AG04450 (cell line): ENCODE data around the gene CELA2B. TPM values are rescaled to one million over a fixed set of nuclear protein-coding genes. Genes with fewer than 3 reads are reported as not detected.
"Not testable (repeated sequence)": the region's sequence is repeated elsewhere in the genome, so short reads cannot be mapped to it uniquely, and the experiment has no call there.

Source experiments
- CTCF ChIA-PET: fragments of 300-600, 350-600 bp; formaldehyde crosslinking; extraction: SDS; loops from one replicate; lab custom pipeline; 2022; ENCODE audit warnings: antibody characterized with exemption, inconsistent platforms; lab: Charles Lee
- POLR2A ChIA-PET: fragments of 350-600 bp; formaldehyde crosslinking; extraction: SDS; loops from one replicate; lab custom pipeline; 2021; ENCODE audit warnings: antibody characterized with exemption, inconsistent platforms; lab: Yijun Ruan, JAX
- DNase-seq: peaks from one replicate; pipeline ENCODE4 v3.0.0-alpha.2; 2011; ENCODE audit warnings: low read depth, low spot score
- H3K27ac ChIP-seq: one replicate; pipeline ENCODE4 v1.5.1; 2012; ENCODE audit warnings: low read depth, low read length, control low read depth
- H3K27me3 ChIP-seq: one replicate; pipeline ENCODE4 v1.6.0; 2012; ENCODE audit warnings: low read length; ENCODE audit not compliant: control insufficient read depth, insufficient read depth
- H3K4me3 ChIP-seq: 2 replicates; pipeline ENCODE4 v1.5.1; 2011; ENCODE audit warnings: mild to moderate bottlenecking, low read depth, low read length, control low read depth
- H3K9me3 ChIP-seq: 2 replicates; pipeline ENCODE4 v1.5.1; 2012; ENCODE audit warnings: low read length; ENCODE audit not compliant: control insufficient read depth, insufficient read depth
- CTCF ChIP-seq: IDR thresholded peaks from 2 replicates; pipeline ENCODE4 v1.5.1; 2011; ENCODE audit warnings: low read depth, low read length, control low read depth, inconsistent platforms
- polyA plus RNA-seq: library from polyadenylated mRNA; depleted of rRNA; stranded (reverse); fragments of >200 nt; gene quantifications from 2 replicates; pipeline ENCODE4 v1.2.3, GENCODE V29; 2011

Gene CELA2B
- polyA plus RNA-seq, 1 experiment = not detected

GRCh38 chr1:15513192-15513591 is 37.3 kb downstream of the CELA2B start:
- ChIA-PET CTCF (interaction anchor here (1.0 kb wide), 1 partner anchor 11 kb away, joined by 4 read pairs; no protein-coding TSS in a partner anchor), POLR2A (no interaction called here)
- Histone ChIP-seq H3K4me3 (no peak overlapping the region), H3K27ac (no peak overlapping the region), H3K27me3 (no peaks in the 10 kb centered on the region), H3K9me3 (no peaks in the 10 kb centered on the region)
- no peak for DNase-seq
- no peak for TF ChIP-seq CTCF

GRCh38 chr1:15513919-15514318 is 38.0 kb downstream of the CELA2B start:
- Histone ChIP-seq H3K9me3 (no peaks in the 10 kb centered on the region), H3K27me3 (no peaks in the 10 kb centered on the region), H3K27ac (no peak overlapping the region), H3K4me3 (no peak overlapping the region)
- ChIA-PET CTCF (interaction anchor here (1.0 to 1.5 kb wide), 3 partner anchors 12 to 190 kb away, joined by 3 to 7 read pairs (median 4); no protein-coding TSS in a partner anchor), POLR2A (no interaction called here)
- TF ChIP-seq CTCF = no peak
- DNase-seq = no peak

DNA sequence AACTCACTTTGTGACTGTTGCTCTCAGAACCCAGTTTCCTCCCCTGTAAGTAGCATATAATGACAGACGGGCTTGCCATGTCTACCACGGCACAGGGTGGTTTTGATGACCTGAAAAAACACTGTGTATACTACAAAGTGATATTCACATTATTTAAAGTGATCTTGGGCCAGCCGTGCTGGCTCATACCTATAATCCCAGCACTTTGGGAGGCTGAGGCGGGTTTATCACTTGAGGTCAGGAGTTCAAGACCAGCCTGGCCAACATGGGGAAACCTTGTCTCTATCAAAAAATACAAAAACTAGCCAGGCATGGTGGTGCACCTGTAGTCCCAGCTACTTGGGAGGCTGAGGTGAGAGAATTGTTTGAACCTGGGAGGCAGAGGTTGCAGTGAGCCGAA is 38.7 kb downstream of the CELA2B start:
- H3K4me3 ChIP-seq, POLR2A ChIA-PET, H3K27me3 ChIP-seq, DNase-seq, H3K9me3 ChIP-seq, H3K27ac ChIP-seq: not testable (repeated sequence)
- CTCF ChIA-PET = interaction anchor here (0.5 to 1.5 kb wide), 4 partner anchors 21 to 191 kb away, joined by 3 to 7 read pairs (median 4); no protein-coding TSS in a partner anchor

- DNase-seq = no peak
- Histone ChIP-seq H3K27ac (no peak overlapping the region), H3K27me3 (no peaks in the 10 kb centered on the region), H3K4me3 (no peak overlapping the region), H3K9me3 (no peaks in the 10 kb centered on the region)
- POLR2A ChIA-PET = no interaction called here
- TF ChIP-seq CTCF = no peak
- CTCF ChIA-PET = interaction anchor here (1.1 to 1.5 kb wide), 3 partner anchors 21 to 191 kb away, joined by 3 to 7 read pairs (median 4); no protein-coding TSS in a partner anchor
These were observed 39.2 kb downstream of the CELA2B start for GRCh38 chr1:15515022-15515663.

GRCh38 chr1:15519625-15520024 is 43.7 kb downstream of the CELA2B start:
- ChIA-PET CTCF (no interaction called here), POLR2A (no interaction called here)
- no peak overlapping the region for H3K27ac ChIP-seq
- no peak overlapping the region for H3K4me3 ChIP-seq
- H3K27me3 ChIP-seq = no peaks in the 10 kb centered on the region
- no peak for DNase-seq
- H3K9me3 ChIP-seq = no peaks in the 10 kb centered on the region
- TF ChIP-seq CTCF = no peak

DNA sequence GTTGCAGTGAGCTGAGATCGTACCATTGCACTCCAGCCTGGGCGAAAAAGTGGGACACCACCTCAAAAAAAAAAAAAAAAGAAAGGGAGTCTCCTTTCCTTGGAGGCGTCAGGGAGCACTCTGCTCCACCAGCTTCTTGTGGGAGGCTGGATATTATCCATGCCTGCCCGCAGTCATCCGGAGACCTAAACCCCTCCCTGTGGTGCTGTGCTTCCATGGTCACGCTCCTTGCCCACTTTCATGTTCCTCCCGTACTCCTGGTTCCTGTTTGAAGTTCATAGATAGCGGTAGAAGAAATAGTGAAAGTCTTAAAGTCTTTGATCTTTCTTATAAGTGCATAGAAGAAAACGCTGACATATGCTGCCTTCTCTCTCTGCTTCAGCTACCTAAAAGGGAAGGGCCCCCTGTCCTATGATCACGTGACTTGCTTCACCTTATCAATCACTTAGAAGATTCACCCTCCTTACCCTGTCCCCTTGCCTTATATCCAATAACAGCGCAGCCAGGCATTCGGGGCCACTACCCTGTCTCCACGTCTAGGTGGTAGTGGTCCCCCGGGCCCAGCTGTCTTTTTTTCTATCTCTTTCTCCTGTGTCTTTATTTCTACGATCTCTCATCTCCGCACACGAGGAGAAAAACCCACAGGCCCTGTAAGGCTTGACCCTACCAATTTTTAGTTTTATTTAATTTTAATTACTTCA is 45.5 kb downstream of the CELA2B start:
- H3K27ac ChIP-seq, DNase-seq, H3K9me3 ChIP-seq, POLR2A ChIA-PET, H3K4me3 ChIP-seq, H3K27me3 ChIP-seq: not testable (repeated sequence)
- CTCF ChIA-PET = interaction anchor here (0.7 kb wide), 1 partner anchor 145 kb away, joined by 5 read pairs; no protein-coding TSS in a partner anchor
